ENCODE data around the gene ANKS1B. TPM values are rescaled to one million over a fixed set of nuclear protein-coding genes. Genes with fewer than 3 reads are reported as not detected.

Gene ANKS1B
- total RNA-seq, 1 experiment from 2014 or later = 18.8 TPM

GRCh38 chr12:99024870-99025269 is 959.9 kb downstream of the ANKS1B start:
- H3K4me3 Mint-ChIP-seq (ENCODE audit: unreplicated experiment) = no peak overlapping the region
- no peak overlapping the region for H3K27ac Mint-ChIP-seq (ENCODE audit: low read depth, unreplicated experiment)
- ChIA-PET POLR2A (interaction anchor here (0.6 kb wide), 1 partner anchor 128 kb away, joined by 3 read pairs; no protein-coding TSS in a partner anchor), CTCF (no interaction called here)
- H3K9me3 Mint-ChIP-seq (ENCODE audit: unreplicated experiment) = no peaks in the 10 kb centered on the region
- DNase-seq (ENCODE audit: unreplicated experiment) = no peak
- H3K4me1 Mint-ChIP-seq (ENCODE audit: insufficient read depth, unreplicated experiment) = peaks cover 13% of the 10 kb centered on the region
- peaks cover 6% of the 10 kb centered on the region for H3K36me3 Mint-ChIP-seq (ENCODE audit: insufficient read depth, unreplicated experiment)
- no peak for TF ChIP-seq CTCF (IDR thresholded peaks at IDR 0.05; ENCODE audit: unreplicated experiment)
- BruUV-seq (replicated peaks) = no TSS peak
- no peaks in the 10 kb centered on the region for H3K27me3 Mint-ChIP-seq (ENCODE audit: insufficient read depth, unreplicated experiment)
- intact Hi-C loops (cut with micrococcal nuclease) = no loop called here

- ChIA-PET POLR2A (no interaction called here), CTCF (no interaction called here)
- peaks cover 6% of the 10 kb centered on the region for H3K36me3 Mint-ChIP-seq (ENCODE audit: insufficient read depth, unreplicated experiment)
- H3K4me1 Mint-ChIP-seq (ENCODE audit: insufficient read depth, unreplicated experiment) = peaks cover 13% of the 10 kb centered on the region
- DNase-seq (ENCODE audit: unreplicated experiment) = no peak
- no TSS peak for BruUV-seq (replicated peaks)
- no peak overlapping the region for H3K4me3 Mint-ChIP-seq (ENCODE audit: unreplicated experiment)
- intact Hi-C loops (cut with micrococcal nuclease) = no loop called here
- no peaks in the 10 kb centered on the region for H3K9me3 Mint-ChIP-seq (ENCODE audit: unreplicated experiment)
- no peaks in the 10 kb centered on the region for H3K27me3 Mint-ChIP-seq (ENCODE audit: insufficient read depth, unreplicated experiment)
- no peak for TF ChIP-seq CTCF (IDR thresholded peaks at IDR 0.05; ENCODE audit: unreplicated experiment)
- no peak overlapping the region for H3K27ac Mint-ChIP-seq (ENCODE audit: low read depth, unreplicated experiment)
Measured at GRCh38 chr12:99024191-99024590, 960.5 kb downstream of the ANKS1B start.

GRCh38 chr12:99020871-99021270 is 963.9 kb downstream of the ANKS1B start:
- no peaks in the 10 kb centered on the region for H3K27me3 Mint-ChIP-seq (ENCODE audit: insufficient read depth, unreplicated experiment)
- CTCF ChIA-PET = interaction anchor here (0.7 kb wide), 1 partner anchor 9 kb away, joined by 3 read pairs; no protein-coding TSS in a partner anchor

GRCh38 chr12:99019798-99020197 is 964.9 kb downstream of the ANKS1B start:
- BruUV-seq (replicated peaks) = no TSS peak
- H3K27ac Mint-ChIP-seq (ENCODE audit: low read depth, unreplicated experiment) = no peak overlapping the region
- intact Hi-C loops (cut with micrococcal nuclease) = no loop called here
- POLR2A ChIA-PET = interaction anchor here (0.6 kb wide), 1 partner anchor 786 kb away, joined by 3 read pairs; no protein-coding TSS in a partner anchor
- no peak for TF ChIP-seq CTCF (IDR thresholded peaks at IDR 0.05; ENCODE audit: unreplicated experiment)
- H3K9me3 Mint-ChIP-seq (ENCODE audit: unreplicated experiment) = no peaks in the 10 kb centered on the region
- peaks cover 7% of the 10 kb centered on the region for H3K4me1 Mint-ChIP-seq (ENCODE audit: insufficient read depth, unreplicated experiment)
- no peaks in the 10 kb centered on the region for H3K27me3 Mint-ChIP-seq (ENCODE audit: insufficient read depth, unreplicated experiment)
- H3K4me3 Mint-ChIP-seq (ENCODE audit: unreplicated experiment) = no peak overlapping the region
- DNase-seq (ENCODE audit: unreplicated experiment) = no peak
- peaks cover 6% of the 10 kb centered on the region for H3K36me3 Mint-ChIP-seq (ENCODE audit: insufficient read depth, unreplicated experiment)
- CTCF ChIA-PET = no interaction called here

More at GRCh38 chr12:99020871-99021270, 963.9 kb downstream of the ANKS1B start:
- Mint-ChIP-seq H3K9me3 (ENCODE audit: unreplicated experiment) (no peaks in the 10 kb centered on the region), H3K27ac (ENCODE audit: low read depth, unreplicated experiment) (no peak overlapping the region), H3K36me3 (ENCODE audit: insufficient read depth, unreplicated experiment) (peaks cover 6% of the 10 kb centered on the region), H3K4me1 (ENCODE audit: insufficient read depth, unreplicated experiment) (peaks cover 7% of the 10 kb centered on the region), H3K4me3 (ENCODE audit: unreplicated experiment) (no peak overlapping the region)
- TF ChIP-seq CTCF (IDR thresholded peaks at IDR 0.05; ENCODE audit: unreplicated experiment) = no peak
- no TSS peak for BruUV-seq (replicated peaks)
- POLR2A ChIA-PET = interaction anchor here (0.6 kb wide), 1 partner anchor 1168 kb away, joined by 3 read pairs; no protein-coding TSS in a partner anchor
- DNase-seq (ENCODE audit: unreplicated experiment) = peak; percentile 61
- intact Hi-C loops (cut with micrococcal nuclease) = no loop called here

Measured in MCF 10A (cell line).